Panc1 (cell line): ENCODE results near the gene PRUNE1. TPM values are rescaled to one million over a fixed set of nuclear protein-coding genes. Genes with fewer than 3 reads are reported as not detected.

Experiments
- ATAC-seq: fragments of 200-7000 bp; cut with Tn5 transposase; 2 replicates; pipeline ENCODE4 v1.9.1; 2020; ENCODE audit warnings: mild to moderate bottlenecking, moderate library complexity
- Bru-seq: library from RNA; stranded (reverse); fragments of 400-500 nt; gene quantifications from one replicate; lab custom pipeline; 2021; lab: Mats Ljungman, UMichigan
- BruChase-seq, 2 experiments: library from RNA; stranded (reverse); fragments of 400-500 nt; gene quantifications; one replicate each; lab custom pipeline; 2021; lab: Mats Ljungman, UMichigan
- BruUV-seq: library from RNA; stranded (reverse); fragments of 400-500 nt; replicated peaks from 2 replicates; lab custom pipeline; 2021; lab: Mats Ljungman, UMichigan
- CTCF ChIA-PET: fragments of 300-600 bp; sonication (Branson Sonifier 250); formaldehyde crosslinking; loops from one replicate; lab custom pipeline; 2022; ENCODE audit warnings: antibody characterized with exemption; lab: Charles Lee
- POLR2A ChIA-PET: fragments of 300-600 bp; sonication (Branson Sonifier 250); formaldehyde crosslinking; loops from one replicate; lab custom pipeline; 2022; ENCODE audit warnings: antibody characterized with exemption; lab: Charles Lee
- DNase-seq: peaks from one replicate; pipeline ENCODE4 v3.0.0-alpha.2; 2010; ENCODE audit warnings: low read depth, low spot score
- H3K27ac ChIP-seq: 2 replicates; pipeline ENCODE4 v1.5.1; 2011; ENCODE audit warnings: mild to moderate bottlenecking, low read length, inconsistent platforms
- H3K27me3 ChIP-seq: fragments of 200-500 bp; sonication (Bioruptor generic); 2 replicates; pipeline ENCODE4 v1.6.0; 2014; ENCODE audit warnings: low read length, inconsistent platforms; ENCODE audit not compliant: control insufficient read depth, insufficient read depth
- H3K36me3 ChIP-seq: fragments of 200-500 bp; sonication (Bioruptor generic); 2 replicates; pipeline ENCODE4 v1.5.1; 2014; ENCODE audit warnings: inconsistent platforms, mild to moderate bottlenecking, low read length, moderate library complexity; ENCODE audit not compliant: control insufficient read depth, insufficient read depth
- H3K4me1 ChIP-seq: 2 replicates; pipeline ENCODE4 v1.5.1; 2011; ENCODE audit warnings: inconsistent platforms, mild to moderate bottlenecking, low read length, moderate library complexity; ENCODE audit not compliant: control insufficient read depth, insufficient read depth
- H3K4me3 ChIP-seq, 2 experiments: 2 replicates each; pipeline ENCODE4 v1.5.1; 2011 to 2012; ENCODE audit warnings: low read depth in 2 of 2, low read length in 2 of 2, mild to moderate bottlenecking in 2 of 2, inconsistent platforms in 1 of 2, moderate library complexity in 1 of 2
- H3K9me3 ChIP-seq: fragments of 200-500 bp; sonication (Bioruptor generic); 2 replicates; pipeline ENCODE4 v1.5.1; 2014; ENCODE audit warnings: low read depth, mild to moderate bottlenecking, inconsistent platforms, low read length, moderate library complexity; ENCODE audit not compliant: control insufficient read depth, insufficient read depth
- CTCF ChIP-seq: fragments of 450-650 bp; IDR thresholded peaks from 2 replicates; pipeline ENCODE4 v1.5.1; 2017; ENCODE audit warnings: mild to moderate bottlenecking
- POLR2AphosphoS5 ChIP-seq: IDR thresholded peaks from 2 replicates; pipeline ENCODE4 v1.6.1; 2012; ENCODE audit warnings: mild to moderate bottlenecking, low read depth, low read length, moderate library complexity
- REST ChIP-seq, 2 experiments: IDR thresholded peaks; 2 replicates each; pipeline ENCODE4 v1.6.1; 2011 to 2012; ENCODE audit warnings: low read depth in 2 of 2, control low read depth in 1 of 2, low read length in 1 of 2, mild to moderate bottlenecking in 1 of 2, moderate library complexity in 1 of 2; ENCODE audit not compliant: insufficient read depth in 1 of 2
- SIN3A ChIP-seq: IDR thresholded peaks from 2 replicates; pipeline ENCODE4 v1.6.1; 2012; ENCODE audit warnings: low read depth, mild to moderate bottlenecking, low read length, moderate library complexity, borderline replicate concordance; ENCODE audit not compliant: insufficient read depth
- TCF7L2 ChIP-seq: IDR thresholded peaks from 2 replicates; pipeline ENCODE4 v1.6.1; 2011; ENCODE audit warnings: mild to moderate bottlenecking, low read depth, low read length, inconsistent platforms
- in situ Hi-C: cut with HindIII; loops from 2 replicates; pipeline ENCODE4 v1.10.0; 2016; ENCODE audit warnings: low sequenced_read_pairs, low pct_unique_long_range_greater_than_20kb
- intact Hi-C: fragments of 100-400 bp; cut with micrococcal nuclease; formaldehyde crosslinking; loops from one replicate; pipeline ENCODE4 v1.10.0; 2022; ENCODE audit not compliant: unreplicated experiment
- long read RNA-seq: library from polyadenylated mRNA; unstranded; transcript quantifications from one replicate; pipeline ENCODE4 v2.0.0, GENCODE V29; 2021; ENCODE audit not compliant: unreplicated experiment
- polyA plus RNA-seq: library from polyadenylated mRNA; unstranded; fragments of >200 nt; gene quantifications from one replicate; pipeline ENCODE4 v1.2.1, GENCODE V29; 2012; ENCODE audit warnings: missing spikeins; ENCODE audit not compliant: insufficient read length
- total RNA-seq: library from RNA; stranded (reverse); gene quantifications from one replicate; pipeline ENCODE4 v1.2.1, GENCODE V29; 2021; ENCODE audit not compliant: unreplicated experiment

The PRUNE1 gene
- 16.2 TPM for total RNA-seq
- 15.3 TPM for polyA plus RNA-seq
- percentile 54 among the genes with signal in this experiment for Bru-seq, nascent RNA
- BruChase-seq, experiment 1, labeled RNA remaining after a 2-hour chase: percentile 62 among the genes with signal in this experiment
- BruChase-seq, experiment 2, labeled RNA remaining after a 6-hour chase: percentile 64 among the genes with signal in this experiment
- long read RNA-seq, transcript PRUNE1-201 (8 exons, 2,997 nt): major isoform, 5 of 19 reads
- long read RNA-seq, partial matches to known transcripts: 0 of 19 reads
- long read RNA-seq, other reads (novel, unspliced or antisense): 13 of 19 reads

GRCh38 chr1:151008244-151009205, at the start of gene PRUNE1:
TSS of gene PRUNE1 (plus strand) at chr1:151008449. CDS start at chr1:151008633, 184 bp downstream.
- peak within 1 kb of the TSS; percentile 91 to 95 for H3K4me3 ChIP-seq
- in situ Hi-C loops (no loop called here), intact Hi-C loops (no loop called here)
- no peak; the same call in 1 of the 2 replicates for TF ChIP-seq SIN3A
- 0 out of 2 replicates have a peak, but pooled peaks have one; percentile 36 for TF ChIP-seq POLR2AphosphoS5
- CTCF ChIA-PET: interaction anchor here (0.5 kb wide), 1 partner anchor 15 kb away, joined by 9 read pairs; no protein-coding TSS in a partner anchor
- no peaks in the 10 kb centered on the region for H3K36me3 ChIP-seq
- BruUV-seq: TSS peak; percentile 77
- H3K27me3 ChIP-seq: no peaks in the 10 kb centered on the region
- H3K4me1 ChIP-seq: peaks cover 7% of the 10 kb centered on the region
- peak within 1 kb of the TSS; percentile 94 for H3K27ac ChIP-seq
- H3K9me3 ChIP-seq: no peaks in the 10 kb centered on the region
- ATAC-seq: peak; percentile 87
- POLR2A ChIA-PET: no interaction called here
- DNase-seq: peak; percentile 91

GRCh38 chr1:150960646-150961045, 47.6 kb upstream of the PRUNE1 start:
- POLR2A ChIA-PET: no interaction called here
- BruUV-seq: TSS peak; percentile 47
- no peak for ATAC-seq

More at GRCh38 chr1:150960646-150961045, 47.6 kb upstream of the PRUNE1 start:
- Histone ChIP-seq H3K27me3 (no peaks in the 10 kb centered on the region), H3K36me3 (peaks cover 22% of the 10 kb centered on the region), H3K27ac (no peak overlapping the region), H3K9me3 (no peaks in the 10 kb centered on the region), H3K4me1 (no peaks in the 10 kb centered on the region), H3K4me3 (no peak overlapping the region)
- in situ Hi-C loops (no loop called here), intact Hi-C loops (no loop called here)
- no peak for TF ChIP-seq SIN3A
- no peak for TF ChIP-seq TCF7L2
- TF ChIP-seq REST (IDR thresholded peaks at IDR 0.05; ENCODE audit: insufficient read depth in 1 of 2, low read depth in 2 of 2, low read length in 1 of 2): no peak
- no peak for TF ChIP-seq POLR2AphosphoS5
- no peak for TF ChIP-seq CTCF
- DNase-seq: no peak
- CTCF ChIA-PET: no interaction called here
